Measurements from ENCODE around the gene LYVE1.

The LYVE1 gene

DNA sequence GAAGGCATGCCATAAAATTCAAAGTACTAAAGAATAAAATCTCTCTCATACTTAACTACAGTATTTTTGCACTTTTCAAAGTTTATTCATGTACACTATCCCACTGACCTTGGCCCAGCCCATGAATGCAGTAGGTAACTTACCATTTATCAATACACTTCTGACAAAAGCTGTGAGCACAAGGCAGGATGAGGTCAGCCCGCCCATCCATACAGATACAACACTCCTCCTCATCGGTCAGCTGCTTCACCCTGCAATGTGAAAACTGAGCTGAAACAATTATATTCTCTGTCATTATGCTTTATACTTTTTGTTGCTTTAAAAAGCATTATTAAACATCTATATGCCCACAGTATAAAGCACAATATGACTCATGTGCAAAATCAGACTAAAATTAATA, 49.6 kb downstream of the LYVE1 start:
- TF ChIP-seq, protein P1, sequence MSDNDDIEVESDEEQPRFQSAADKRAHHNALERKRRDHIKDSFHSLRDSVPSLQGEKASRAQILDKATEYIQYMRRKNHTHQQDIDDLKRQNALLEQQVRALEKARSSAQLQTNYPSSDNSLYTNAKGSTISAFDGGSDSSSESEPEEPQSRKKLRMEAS (IDR thresholded peaks at IDR 0.05): no peak
- TF ChIP-seq, protein P2, sequence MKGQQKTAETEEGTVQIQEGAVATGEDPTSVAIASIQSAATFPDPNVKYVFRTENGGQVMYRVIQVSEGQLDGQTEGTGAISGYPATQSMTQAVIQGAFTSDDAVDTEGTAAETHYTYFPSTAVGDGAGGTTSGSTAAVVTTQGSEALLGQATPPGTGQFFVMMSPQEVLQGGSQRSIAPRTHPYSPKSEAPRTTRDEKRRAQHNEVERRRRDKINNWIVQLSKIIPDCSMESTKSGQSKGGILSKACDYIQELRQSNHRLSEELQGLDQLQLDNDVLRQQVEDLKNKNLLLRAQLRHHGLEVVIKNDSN (IDR thresholded peaks at IDR 0.05): no peak
- TF ChIP-seq TCF12 (IDR thresholded peaks at IDR 0.05; ENCODE audit: low read depth) (no peak), REST (IDR thresholded peaks at IDR 0.05; ENCODE audit: low read depth) (no peak), YY1 (IDR thresholded peaks at IDR 0.05; ENCODE audit: low read depth) (no peak), RAD21 (IDR thresholded peaks at IDR 0.05; ENCODE audit: low read depth) (no peak), CREB1 (IDR thresholded peaks at IDR 0.05; ENCODE audit: low read depth) (no peak), FOXM1 (IDR thresholded peaks at IDR 0.05; ENCODE audit: borderline replicate concordance, low read depth) (no peak), ZBTB7A (IDR thresholded peaks at IDR 0.05; ENCODE audit: low read depth) (no peak), CEBPB (IDR thresholded peaks at IDR 0.05) (no peak), NFIC (IDR thresholded peaks at IDR 0.05) (no peak), EGR1 (IDR thresholded peaks at IDR 0.05) (no peak), TAF1 (IDR thresholded peaks at IDR 0.05; ENCODE audit: low read depth) (no peak), TEAD4 (IDR thresholded peaks at IDR 0.05) (no peak), EP300 (IDR thresholded peaks at IDR 0.05; ENCODE audit: borderline replicate concordance) (no peak)

DNA sequence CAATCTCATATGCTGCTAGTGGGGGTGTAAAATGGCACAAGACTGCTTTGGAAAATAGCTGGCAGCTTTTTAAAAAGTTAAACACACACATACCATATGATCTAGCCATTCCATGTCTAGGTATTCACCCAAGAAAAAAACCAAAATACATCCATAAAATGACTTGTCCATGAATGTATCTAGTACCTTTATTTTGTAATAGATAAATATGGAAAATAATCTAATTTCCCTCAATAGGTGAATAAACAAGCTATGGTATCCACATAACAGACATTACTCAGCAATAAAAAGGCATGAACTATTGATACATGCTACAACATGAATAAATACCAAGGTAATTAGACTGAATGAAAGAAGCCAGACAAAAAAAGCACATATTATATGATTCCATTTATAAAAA, 50.3 kb downstream of the LYVE1 start:
- TF ChIP-seq CEBPB (IDR thresholded peaks at IDR 0.05): no peak
- TF ChIP-seq EP300 (IDR thresholded peaks at IDR 0.05; ENCODE audit: borderline replicate concordance): no peak
- no peak for TF ChIP-seq EGR1 (IDR thresholded peaks at IDR 0.05)

- TF ChIP-seq, protein P2 (IDR thresholded peaks at IDR 0.05): no peak
- TF ChIP-seq EGR1 (IDR thresholded peaks at IDR 0.05): no peak
These were observed 53.0 kb downstream of the LYVE1 start for GRCh38 chr11:10515418-10515817.

GRCh38 chr11:10514709-10515108, 53.8 kb downstream of the LYVE1 start:
- TF ChIP-seq TCF12 (IDR thresholded peaks at IDR 0.05; ENCODE audit: low read depth) (no peak), RAD21 (IDR thresholded peaks at IDR 0.05; ENCODE audit: low read depth) (no peak), CREB1 (IDR thresholded peaks at IDR 0.05; ENCODE audit: low read depth) (no peak), YY1 (IDR thresholded peaks at IDR 0.05; ENCODE audit: low read depth) (no peak), CEBPB (IDR thresholded peaks at IDR 0.05) (no peak), TEAD4 (IDR thresholded peaks at IDR 0.05) (no peak), ZBTB7A (IDR thresholded peaks at IDR 0.05; ENCODE audit: low read depth) (no peak), EP300 (IDR thresholded peaks at IDR 0.05; ENCODE audit: borderline replicate concordance) (no peak), NFIC (IDR thresholded peaks at IDR 0.05) (no peak), FOXM1 (IDR thresholded peaks at IDR 0.05; ENCODE audit: borderline replicate concordance, low read depth) (no peak), REST (IDR thresholded peaks at IDR 0.05; ENCODE audit: low read depth) (no peak), TAF1 (IDR thresholded peaks at IDR 0.05; ENCODE audit: low read depth) (no peak), EGR1 (IDR thresholded peaks at IDR 0.05) (no peak)
- TF ChIP-seq, protein P2 (IDR thresholded peaks at IDR 0.05): no peak
- TF ChIP-seq, protein P1 (IDR thresholded peaks at IDR 0.05): no peak

GRCh38 chr11:10514202-10514601, 54.3 kb downstream of the LYVE1 start:
- TF ChIP-seq TCF12 (IDR thresholded peaks at IDR 0.05; ENCODE audit: low read depth): no peak
- TF ChIP-seq REST (IDR thresholded peaks at IDR 0.05; ENCODE audit: low read depth): no peak
- TF ChIP-seq FOXM1 (IDR thresholded peaks at IDR 0.05; ENCODE audit: borderline replicate concordance, low read depth): no peak
- no peak for TF ChIP-seq TEAD4 (IDR thresholded peaks at IDR 0.05)
- no peak for TF ChIP-seq CREB1 (IDR thresholded peaks at IDR 0.05; ENCODE audit: low read depth)
- no peak for TF ChIP-seq YY1 (IDR thresholded peaks at IDR 0.05; ENCODE audit: low read depth)
- TF ChIP-seq TAF1 (IDR thresholded peaks at IDR 0.05; ENCODE audit: low read depth): no peak
- TF ChIP-seq, protein P2 (IDR thresholded peaks at IDR 0.05): no peak
- no peak for TF ChIP-seq RAD21 (IDR thresholded peaks at IDR 0.05; ENCODE audit: low read depth)

All from Ishikawa (cell line).